ENCODE data around the gene MAP6D1. TPM values are rescaled to one million over a fixed set of nuclear protein-coding genes. Genes with fewer than 3 reads are reported as not detected.

Gene MAP6D1
- polyA plus RNA-seq (2012; ENCODE audit: missing spikeins) = 1.0 TPM

DNA sequence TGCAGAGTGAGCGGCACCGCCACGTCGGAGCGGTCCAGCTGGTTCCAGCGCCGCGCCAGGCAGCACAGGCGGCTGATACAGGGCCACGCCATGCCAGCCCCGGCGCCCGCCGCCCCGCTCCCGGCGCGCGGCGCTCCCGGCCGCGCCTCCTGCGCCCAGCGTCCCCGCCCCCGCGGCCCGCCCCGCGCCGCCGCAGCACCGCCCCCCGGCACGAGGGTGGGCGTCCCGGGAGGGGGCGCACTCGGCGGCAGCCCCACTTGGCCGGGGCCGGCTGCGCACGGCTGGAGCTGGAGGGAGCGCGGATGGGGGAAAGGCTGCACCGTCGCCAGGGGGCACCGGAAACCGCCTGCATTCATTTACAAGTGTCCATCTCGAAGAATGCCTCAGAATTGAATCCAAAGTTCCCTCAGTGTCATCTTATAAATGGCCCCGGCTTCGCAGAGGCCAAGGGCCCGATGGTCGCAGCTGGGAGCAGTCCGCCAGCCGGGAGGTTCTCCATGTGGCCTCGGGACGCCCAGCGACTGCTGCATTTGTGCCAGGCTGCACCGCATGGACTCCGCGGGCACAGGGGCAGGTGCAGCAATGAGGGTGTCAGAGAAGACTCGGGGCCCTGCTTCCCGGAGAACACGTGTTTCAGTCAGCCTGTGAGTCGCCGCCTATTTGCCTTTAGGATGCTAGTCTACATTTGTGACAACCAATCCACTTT lies at the start of gene MAP6D1:
Gene MAP6D1 (minus strand): TSS at position 122 of the 706 bp plus-strand sequence. CDS start 30 bp downstream, at position 92.
- TF ChIP-seq POLR2AphosphoS5 (IDR thresholded peaks at IDR 0.05; ENCODE audit: low read depth, low read length) (no peak), POLR2A (IDR thresholded peaks at IDR 0.05; ENCODE audit: low read depth, low read length) (no peak), TAF1 (IDR thresholded peaks at IDR 0.05; ENCODE audit: borderline replicate concordance, low read depth, low read length) (no peak)
- FAIRE-seq (no peak), DNase-seq (ENCODE audit: insufficient read length) (peak; percentile 46)

DNA sequence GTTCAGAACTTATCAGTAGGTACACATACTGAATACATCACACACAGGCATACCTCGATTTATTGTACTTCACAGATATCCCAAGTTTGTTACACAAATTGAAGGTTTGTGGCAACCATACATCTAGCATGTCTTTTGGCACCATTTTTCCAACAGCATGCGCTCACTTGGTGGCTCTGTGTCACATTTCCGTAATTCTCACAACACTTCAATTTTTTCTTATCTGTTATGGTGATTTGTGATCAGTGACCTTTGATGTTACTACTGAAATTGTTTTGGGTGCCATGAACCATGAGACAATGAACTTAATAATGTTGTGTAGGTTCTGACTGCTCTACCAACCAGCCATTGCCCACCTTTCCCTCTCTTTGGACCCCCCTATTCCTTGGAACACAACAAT lies 48.5 kb upstream of the MAP6D1 start:
- TF ChIP-seq POLR2A (IDR thresholded peaks at IDR 0.05; ENCODE audit: low read depth, low read length) = no peak
- no peak for TF ChIP-seq TAF1 (IDR thresholded peaks at IDR 0.05; ENCODE audit: borderline replicate concordance, low read depth, low read length)
- TF ChIP-seq POLR2AphosphoS5 (IDR thresholded peaks at IDR 0.05; ENCODE audit: low read depth, low read length) = no peak
- no peak for DNase-seq (ENCODE audit: insufficient read length)
- no peak for FAIRE-seq

DNA sequence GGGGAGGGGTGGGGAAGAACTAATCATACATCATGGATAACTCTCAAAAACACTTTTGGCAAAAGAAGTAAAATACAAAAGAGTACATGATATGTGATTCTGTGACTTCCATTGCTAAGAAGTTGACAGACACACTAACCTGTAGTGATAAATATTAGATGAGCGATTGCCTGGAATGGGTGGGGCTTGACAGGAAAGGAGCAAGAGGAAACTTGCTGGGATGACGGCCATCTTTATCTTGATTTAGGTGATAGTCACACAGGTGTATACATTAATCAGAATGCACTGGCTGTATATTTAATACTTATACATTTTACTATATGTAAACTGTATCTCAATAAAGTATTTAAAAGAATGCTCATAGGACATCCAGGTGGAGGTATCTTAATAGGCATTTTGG lies 46.2 kb upstream of the MAP6D1 start:
- no peak for DNase-seq (ENCODE audit: insufficient read length)
- no peak for FAIRE-seq
- TF ChIP-seq POLR2A (IDR thresholded peaks at IDR 0.05; ENCODE audit: low read depth, low read length) = no peak
- TF ChIP-seq POLR2AphosphoS5 (IDR thresholded peaks at IDR 0.05; ENCODE audit: low read depth, low read length) = no peak
- TF ChIP-seq TAF1 (IDR thresholded peaks at IDR 0.05; ENCODE audit: borderline replicate concordance, low read depth, low read length) = no peak

DNA sequence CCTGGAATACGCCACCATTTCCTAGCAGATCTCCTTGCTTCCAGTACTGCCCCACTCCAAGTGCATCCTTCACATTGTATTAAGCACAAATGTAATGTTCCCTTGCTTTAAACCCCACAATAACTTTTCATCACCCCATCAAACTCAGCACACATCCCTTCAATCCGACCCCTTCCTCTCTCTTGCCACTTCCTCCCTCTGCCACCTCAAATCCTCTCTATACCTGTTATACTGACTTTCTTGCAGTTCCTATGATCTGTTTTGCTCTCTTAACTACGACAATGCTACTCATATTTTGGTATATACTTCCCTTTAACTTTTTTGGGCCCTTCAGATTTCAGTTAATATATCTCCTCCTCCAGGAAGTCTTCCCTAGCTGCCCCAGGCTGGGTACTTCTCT lies 45.2 kb upstream of the MAP6D1 start:
- DNase-seq (ENCODE audit: insufficient read length) = no peak
- TF ChIP-seq TAF1 (IDR thresholded peaks at IDR 0.05; ENCODE audit: borderline replicate concordance, low read depth, low read length) (no peak), POLR2AphosphoS5 (IDR thresholded peaks at IDR 0.05; ENCODE audit: low read depth, low read length) (no peak), POLR2A (IDR thresholded peaks at IDR 0.05; ENCODE audit: low read depth, low read length) (no peak)
- no peak for FAIRE-seq

DNA sequence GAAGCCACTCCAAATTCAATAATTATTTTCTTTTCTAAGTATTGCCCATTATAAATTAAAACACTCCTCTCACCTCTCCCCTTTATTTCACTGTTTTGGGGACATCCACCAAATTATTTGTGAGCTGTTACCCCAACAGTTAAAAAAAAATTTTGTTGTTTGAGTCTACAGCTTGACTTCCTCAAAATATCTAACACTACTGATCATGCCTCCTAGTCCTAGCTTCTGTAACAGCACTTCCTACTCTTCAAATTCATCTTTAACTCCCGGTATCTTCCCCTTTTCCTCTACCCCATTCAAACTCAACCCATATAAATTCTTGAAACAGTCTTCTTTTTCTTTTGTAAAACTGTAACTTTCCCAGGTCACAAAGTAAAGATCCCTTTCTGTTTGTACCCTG lies 43.4 kb upstream of the MAP6D1 start:
- FAIRE-seq (no peak), DNase-seq (ENCODE audit: insufficient read length) (no peak)
- no peak for TF ChIP-seq POLR2AphosphoS5 (IDR thresholded peaks at IDR 0.05; ENCODE audit: low read depth, low read length)
- no peak for TF ChIP-seq TAF1 (IDR thresholded peaks at IDR 0.05; ENCODE audit: borderline replicate concordance, low read depth, low read length)
- no peak for TF ChIP-seq POLR2A (IDR thresholded peaks at IDR 0.05; ENCODE audit: low read depth, low read length)

DNA sequence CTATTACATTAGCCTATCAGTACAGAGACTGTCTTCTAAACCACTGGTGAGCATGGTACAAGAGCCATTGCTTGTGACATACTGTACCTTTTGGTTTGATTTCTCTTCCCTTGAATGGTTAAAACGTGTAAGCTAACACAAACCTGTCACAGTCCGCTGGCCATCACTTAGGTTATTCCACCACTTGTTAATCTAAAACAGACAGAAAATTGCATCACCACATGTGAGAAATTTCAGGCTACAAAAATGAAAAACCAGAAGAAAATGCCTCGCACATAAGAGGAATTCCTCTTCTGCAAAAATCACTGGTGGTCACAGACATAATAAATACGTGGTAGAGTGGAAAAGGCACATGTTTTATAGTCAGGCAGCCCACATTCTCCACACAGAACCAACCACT lies 37.2 kb upstream of the MAP6D1 start:
- TF ChIP-seq TAF1 (IDR thresholded peaks at IDR 0.05; ENCODE audit: borderline replicate concordance, low read depth, low read length) (no peak), POLR2A (IDR thresholded peaks at IDR 0.05; ENCODE audit: low read depth, low read length) (no peak), POLR2AphosphoS5 (IDR thresholded peaks at IDR 0.05; ENCODE audit: low read depth, low read length) (no peak)
- no peak for DNase-seq (ENCODE audit: insufficient read length)
- FAIRE-seq = no peak

DNA sequence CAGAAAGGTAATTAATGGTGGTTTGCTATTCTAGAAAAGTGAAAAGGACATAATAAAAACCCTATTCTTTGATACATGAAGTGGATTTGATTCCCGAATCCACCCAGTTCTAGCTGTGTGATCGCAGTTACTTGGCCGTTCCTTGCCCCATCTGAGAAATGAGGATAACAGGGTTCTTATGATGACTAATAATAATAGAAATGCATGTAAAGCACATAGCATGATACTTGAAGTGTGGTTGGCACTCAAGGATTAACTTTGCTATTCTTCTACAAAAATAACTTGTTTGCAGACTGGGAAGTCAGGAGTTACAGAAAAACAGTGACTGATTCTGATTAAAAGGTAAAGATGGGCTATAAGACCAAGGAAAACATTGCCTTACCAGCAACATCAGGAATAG lies 32.5 kb upstream of the MAP6D1 start:
- DNase-seq (ENCODE audit: insufficient read length) (no peak), FAIRE-seq (no peak)
- TF ChIP-seq POLR2AphosphoS5 (IDR thresholded peaks at IDR 0.05; ENCODE audit: low read depth, low read length) = no peak
- no peak for TF ChIP-seq POLR2A (IDR thresholded peaks at IDR 0.05; ENCODE audit: low read depth, low read length)
- TF ChIP-seq TAF1 (IDR thresholded peaks at IDR 0.05; ENCODE audit: borderline replicate concordance, low read depth, low read length) = no peak

DNA sequence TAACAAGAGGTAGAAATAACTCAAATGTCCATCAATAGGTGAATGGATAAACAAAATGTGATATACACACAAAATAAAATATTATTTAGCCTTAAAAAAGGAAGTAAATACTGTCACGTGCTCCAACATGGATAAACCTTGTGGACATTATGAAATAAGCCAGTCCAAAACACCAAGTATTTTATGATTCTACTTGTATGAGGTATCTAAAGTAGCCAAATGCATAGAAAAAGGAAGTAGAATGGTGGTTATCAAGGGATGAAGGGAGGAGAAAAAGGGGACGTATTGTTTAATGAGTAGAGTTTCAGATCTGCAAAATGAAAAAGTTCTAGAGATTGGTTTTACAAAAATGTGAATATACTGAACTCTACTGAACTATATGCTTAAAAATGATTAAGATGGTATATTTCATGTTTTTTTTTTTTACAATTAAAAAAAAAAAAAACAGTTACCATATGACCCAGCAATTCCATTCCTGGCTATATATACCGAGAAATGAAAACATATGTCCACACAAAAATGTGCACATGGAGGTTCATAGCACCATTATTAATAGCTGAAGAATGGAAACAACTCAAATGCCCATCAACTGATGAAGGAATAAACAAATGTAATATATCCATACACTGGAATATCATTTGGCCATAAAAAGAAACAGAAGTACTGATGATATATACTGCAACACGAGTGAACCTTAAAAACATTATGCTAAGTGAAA lies 29.1 kb upstream of the MAP6D1 start:
- no peak for DNase-seq (ENCODE audit: insufficient read length)
- TF ChIP-seq POLR2AphosphoS5 (IDR thresholded peaks at IDR 0.05; ENCODE audit: low read depth, low read length) (no peak), TAF1 (IDR thresholded peaks at IDR 0.05; ENCODE audit: borderline replicate concordance, low read depth, low read length) (no peak), POLR2A (IDR thresholded peaks at IDR 0.05; ENCODE audit: low read depth, low read length) (no peak)
- FAIRE-seq = no peak

DNA sequence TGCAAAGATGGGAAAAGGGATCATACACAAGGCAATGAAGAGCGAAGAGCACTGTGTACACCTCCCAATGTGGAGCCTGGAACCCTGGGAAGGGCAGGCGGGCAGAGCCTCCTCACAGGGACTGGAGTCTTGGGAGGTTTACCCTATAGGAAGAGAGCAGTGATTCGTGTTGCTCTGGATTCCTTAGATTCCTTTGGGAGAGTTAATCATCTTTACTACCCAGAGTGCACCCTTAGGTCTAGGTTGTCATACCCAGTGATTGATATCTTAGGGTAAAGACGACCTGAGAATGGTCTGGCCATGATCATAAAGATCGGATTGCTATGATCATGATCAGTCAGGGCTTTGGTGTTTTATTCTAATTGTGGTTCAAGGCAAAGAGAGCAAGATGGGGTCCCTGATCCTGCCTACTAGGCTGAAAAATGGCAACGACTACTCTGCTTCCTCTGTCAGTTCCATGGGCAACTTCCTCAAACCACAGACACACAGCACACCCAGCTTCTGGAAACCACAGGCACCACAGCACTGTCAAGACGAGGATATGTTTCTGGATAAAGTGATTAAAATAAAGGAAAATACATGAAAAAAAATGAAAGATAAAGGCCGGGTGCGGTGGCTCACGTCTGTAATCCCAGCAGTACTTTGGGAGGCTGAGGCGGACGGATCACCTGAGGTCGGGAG lies 20.4 kb upstream of the MAP6D1 start:
- FAIRE-seq = no peak
- DNase-seq (ENCODE audit: insufficient read length) = no peak
- no peak for TF ChIP-seq POLR2AphosphoS5 (IDR thresholded peaks at IDR 0.05; ENCODE audit: low read depth, low read length)
- TF ChIP-seq TAF1 (IDR thresholded peaks at IDR 0.05; ENCODE audit: borderline replicate concordance, low read depth, low read length) = no peak
- no peak for TF ChIP-seq POLR2A (IDR thresholded peaks at IDR 0.05; ENCODE audit: low read depth, low read length)

DNA sequence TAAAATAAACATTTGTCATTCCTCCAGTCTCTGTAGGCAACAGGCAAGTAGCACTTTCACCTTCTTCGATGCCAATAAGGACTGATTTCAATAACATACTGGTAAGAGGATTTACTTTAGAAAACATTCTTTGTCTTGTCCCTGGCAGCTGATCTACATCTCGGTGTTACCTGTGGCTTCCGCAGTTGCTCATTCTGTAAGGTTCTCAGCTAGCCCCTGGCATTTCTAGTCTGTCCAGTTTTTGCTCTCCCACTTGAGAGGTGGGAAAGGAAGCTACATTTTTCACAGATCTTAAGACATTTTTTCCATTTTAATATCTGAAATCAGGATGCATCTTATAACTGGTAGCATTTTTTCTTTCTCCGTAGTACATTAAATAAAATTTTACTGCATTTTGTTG lies 19.7 kb upstream of the MAP6D1 start:
- no peak for DNase-seq (ENCODE audit: insufficient read length)
- no peak for FAIRE-seq
- no peak for TF ChIP-seq POLR2AphosphoS5 (IDR thresholded peaks at IDR 0.05; ENCODE audit: low read depth, low read length)
- no peak for TF ChIP-seq TAF1 (IDR thresholded peaks at IDR 0.05; ENCODE audit: borderline replicate concordance, low read depth, low read length)
- no peak for TF ChIP-seq POLR2A (IDR thresholded peaks at IDR 0.05; ENCODE audit: low read depth, low read length)

DNA sequence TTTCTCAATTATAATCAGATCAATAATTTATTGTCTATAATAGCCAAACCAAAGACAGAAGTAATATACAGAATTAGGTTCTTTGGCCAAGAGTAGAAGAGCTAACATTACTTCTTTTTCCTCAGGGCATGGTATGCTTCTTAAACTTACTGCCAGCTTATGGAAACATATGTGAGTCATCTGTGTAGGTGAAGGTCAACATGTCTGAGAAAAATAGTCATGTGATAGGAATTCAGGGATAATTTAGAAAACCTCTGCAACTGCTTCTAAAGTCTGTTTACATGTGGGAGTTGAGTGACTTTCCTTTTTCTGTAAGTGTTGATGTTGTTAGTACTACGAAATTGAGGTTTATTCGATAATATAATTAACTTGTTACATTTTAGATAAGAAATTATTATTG lies 19.2 kb upstream of the MAP6D1 start:
- FAIRE-seq (no peak), DNase-seq (ENCODE audit: insufficient read length) (no peak)
- TF ChIP-seq POLR2A (IDR thresholded peaks at IDR 0.05; ENCODE audit: low read depth, low read length) (no peak), TAF1 (IDR thresholded peaks at IDR 0.05; ENCODE audit: borderline replicate concordance, low read depth, low read length) (no peak), POLR2AphosphoS5 (IDR thresholded peaks at IDR 0.05; ENCODE audit: low read depth, low read length) (no peak)
